ENCODE results near the gene SIAH2.

SIAH2 gene

GRCh38 chr3:150771600-150771999 is 8.6 kb upstream of the SIAH2 start:
- no peaks in the 10 kb centered on the region for H4K20me1 ChIP-seq (ENCODE audit: insufficient read depth, low read length)

GRCh38 chr3:150770681-150771080 is 7.7 kb upstream of the SIAH2 start:
- H3K9me3 ChIP-seq (replicated peaks; ENCODE audit: insufficient read depth, low read length), result no peaks in the 10 kb centered on the region
- H4K20me1 ChIP-seq (ENCODE audit: insufficient read depth, low read length), result no peaks in the 10 kb centered on the region
- H3K4me3 ChIP-seq (ENCODE audit: low read length), result no peak overlapping the region
- no peaks in the 10 kb centered on the region for H3K36me3 ChIP-seq (replicated peaks; ENCODE audit: insufficient read depth, low read length)
- TF ChIP-seq EZH2phosphoT487 (IDR thresholded peaks at IDR 0.05; ENCODE audit: low read length), result no peak
- no peak for TF ChIP-seq EZH2 (optimal IDR thresholded peaks at IDR 0.05; ENCODE audit: low read depth, low read length)
- TF ChIP-seq CTCF (IDR thresholded peaks at IDR 0.05; ENCODE audit: low read length), result no peak
- no peak overlapping the region for H2AFZ ChIP-seq (ENCODE audit: low read length)
- H3K9ac ChIP-seq (ENCODE audit: low read length), result no peak overlapping the region
- H3K4me2 ChIP-seq (ENCODE audit: low read depth, low read length), result no peak overlapping the region
- DNase-seq, result no peak
- no peaks in the 10 kb centered on the region for H3K9me2 ChIP-seq (replicated peaks; ENCODE audit: insufficient read depth, low read length)
- H3F3A ChIP-seq (ENCODE audit: insufficient read depth, low read length), result peaks cover 15% of the 10 kb centered on the region
- H3K4me1 ChIP-seq (ENCODE audit: low read length), result peaks cover 18% of the 10 kb centered on the region
- H3K27ac ChIP-seq (ENCODE audit: low read length), result no peak overlapping the region
- no peaks in the 10 kb centered on the region for H3K27me3 ChIP-seq (replicated peaks; ENCODE audit: insufficient read depth, low read length)
- H3K79me2 ChIP-seq (ENCODE audit: low read length), result no peaks in the 10 kb centered on the region

More at GRCh38 chr3:150771600-150771999, 8.6 kb upstream of the SIAH2 start:
- peaks cover 10% of the 10 kb centered on the region for H3K4me1 ChIP-seq (ENCODE audit: low read length)
- TF ChIP-seq EZH2phosphoT487 (IDR thresholded peaks at IDR 0.05; ENCODE audit: low read length) (no peak), CTCF (IDR thresholded peaks at IDR 0.05; ENCODE audit: low read length) (no peak), EZH2 (optimal IDR thresholded peaks at IDR 0.05; ENCODE audit: low read depth, low read length) (no peak)
- H3K4me2 ChIP-seq (ENCODE audit: low read depth, low read length), result no peak overlapping the region
- peaks cover 6% of the 10 kb centered on the region; the same call in 1 of the 2 replicates for H3F3A ChIP-seq (ENCODE audit: insufficient read depth, low read length)
- no peaks in the 10 kb centered on the region for H3K9me2 ChIP-seq (replicated peaks; ENCODE audit: insufficient read depth, low read length)
- H3K27me3 ChIP-seq (replicated peaks; ENCODE audit: insufficient read depth, low read length), result no peaks in the 10 kb centered on the region
- no peaks in the 10 kb centered on the region for H3K79me2 ChIP-seq (ENCODE audit: low read length)
- H3K36me3 ChIP-seq (replicated peaks; ENCODE audit: insufficient read depth, low read length), result no peaks in the 10 kb centered on the region
- H2AFZ ChIP-seq (ENCODE audit: low read length), result no peak overlapping the region
- no peak overlapping the region for H3K9ac ChIP-seq (ENCODE audit: low read length)
- H3K9me3 ChIP-seq (replicated peaks; ENCODE audit: insufficient read depth, low read length), result no peaks in the 10 kb centered on the region
- no peak overlapping the region for H3K27ac ChIP-seq (ENCODE audit: low read length)
- no peak overlapping the region for H3K4me3 ChIP-seq (ENCODE audit: low read length)
- DNase-seq, result no peak

- peak overlapping the region; percentile 89 for H3K4me2 ChIP-seq (ENCODE audit: low read depth, low read length)
- peak overlapping the region; percentile 47; the same call in 1 of the 2 replicates for H2AFZ ChIP-seq (ENCODE audit: low read length)
- H3K9me2 ChIP-seq (replicated peaks; ENCODE audit: insufficient read depth, low read length), result no peaks in the 10 kb centered on the region
- H3K4me1 ChIP-seq (ENCODE audit: low read length), result peaks cover 33% of the 10 kb centered on the region
- H3K27me3 ChIP-seq (replicated peaks; ENCODE audit: insufficient read depth, low read length), result no peaks in the 10 kb centered on the region
- H3K4me3 ChIP-seq (ENCODE audit: low read length), result no peak overlapping the region
- TF ChIP-seq CTCF (IDR thresholded peaks at IDR 0.05; ENCODE audit: low read length) (no peak), EZH2 (optimal IDR thresholded peaks at IDR 0.05; ENCODE audit: low read depth, low read length) (no peak), EZH2phosphoT487 (IDR thresholded peaks at IDR 0.05; ENCODE audit: low read length) (no peak)
- H3K79me2 ChIP-seq (ENCODE audit: low read length), result peaks cover 21% of the 10 kb centered on the region
- no peaks in the 10 kb centered on the region for H3K36me3 ChIP-seq (replicated peaks; ENCODE audit: insufficient read depth, low read length)
- H3K9me3 ChIP-seq (replicated peaks; ENCODE audit: insufficient read depth, low read length), result no peaks in the 10 kb centered on the region
- no peak for DNase-seq
- H4K20me1 ChIP-seq (ENCODE audit: insufficient read depth, low read length), result no peaks in the 10 kb centered on the region
- H3F3A ChIP-seq (ENCODE audit: insufficient read depth, low read length), result peaks cover 38% of the 10 kb centered on the region
- peak overlapping the region; percentile 99; the same call in 1 of the 2 replicates for H3K27ac ChIP-seq (ENCODE audit: low read length)
- peak overlapping the region; percentile 98; the same call in 1 of the 2 replicates for H3K9ac ChIP-seq (ENCODE audit: low read length)
These were observed 3.8 kb upstream of the SIAH2 start for GRCh38 chr3:150766742-150767141.

All from MM.1S (cell line).